NCI-H1417 treated with DMSO at 0.1 percent for 48 hours (cell line): ENCODE data around the gene PGAM2.

Experiments
- DNase-seq: peaks from one replicate; lab custom pipeline; 2025; lab: John Stamatoyannopoulos, UW

The PGAM2 gene

DNA sequence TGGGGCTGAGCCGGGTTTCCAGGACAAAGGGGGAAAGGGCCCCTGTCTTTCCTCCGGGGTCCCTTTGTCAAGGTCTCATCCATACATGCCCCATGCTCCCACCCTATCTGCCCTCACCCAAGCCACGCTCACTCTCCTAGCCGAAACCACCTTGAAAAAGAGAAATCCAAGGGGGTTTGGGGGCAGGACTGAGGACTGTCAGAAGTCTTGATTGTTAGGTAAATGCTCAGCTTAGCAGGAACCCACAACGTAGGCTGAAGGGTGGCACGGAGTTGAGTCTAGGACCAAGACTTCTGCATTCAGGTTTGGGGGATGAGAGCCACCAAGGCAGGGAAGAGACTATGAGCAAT is 719 bp upstream of the PGAM2 start:
- DNase-seq: no peak

DNA sequence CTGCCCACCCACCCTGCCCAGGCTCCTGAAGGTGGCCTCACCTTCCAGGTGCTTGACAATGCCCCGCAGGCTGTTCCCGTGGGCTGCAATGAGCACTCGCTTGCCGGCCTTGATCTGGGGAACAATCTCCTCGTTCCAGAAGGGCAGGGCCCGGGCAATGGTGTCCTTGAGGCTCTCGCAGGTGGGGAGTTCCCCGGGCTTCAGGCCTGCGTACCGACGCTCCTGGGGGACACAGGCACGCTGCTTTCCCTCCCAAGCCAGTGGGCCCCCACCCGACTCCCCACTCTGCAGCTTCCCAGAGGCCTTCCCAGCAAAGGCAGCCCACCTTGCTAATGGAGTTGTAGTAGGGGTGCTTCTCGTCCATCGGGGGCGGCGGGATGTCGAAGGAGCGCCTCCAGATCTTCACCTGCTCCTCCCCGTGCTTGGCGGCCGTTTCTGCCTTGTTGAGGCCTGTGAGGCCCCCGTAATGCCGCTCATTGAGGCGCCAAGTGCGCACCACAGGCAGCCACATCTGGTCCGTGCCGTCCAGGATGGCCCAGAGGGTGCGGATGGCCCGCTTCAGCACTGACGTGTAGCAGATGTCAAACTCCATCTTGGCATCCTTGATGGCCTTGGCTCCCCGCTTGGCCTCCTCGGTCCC is 456 bp downstream of the PGAM2 start:
- DNase-seq: no peak

DNA sequence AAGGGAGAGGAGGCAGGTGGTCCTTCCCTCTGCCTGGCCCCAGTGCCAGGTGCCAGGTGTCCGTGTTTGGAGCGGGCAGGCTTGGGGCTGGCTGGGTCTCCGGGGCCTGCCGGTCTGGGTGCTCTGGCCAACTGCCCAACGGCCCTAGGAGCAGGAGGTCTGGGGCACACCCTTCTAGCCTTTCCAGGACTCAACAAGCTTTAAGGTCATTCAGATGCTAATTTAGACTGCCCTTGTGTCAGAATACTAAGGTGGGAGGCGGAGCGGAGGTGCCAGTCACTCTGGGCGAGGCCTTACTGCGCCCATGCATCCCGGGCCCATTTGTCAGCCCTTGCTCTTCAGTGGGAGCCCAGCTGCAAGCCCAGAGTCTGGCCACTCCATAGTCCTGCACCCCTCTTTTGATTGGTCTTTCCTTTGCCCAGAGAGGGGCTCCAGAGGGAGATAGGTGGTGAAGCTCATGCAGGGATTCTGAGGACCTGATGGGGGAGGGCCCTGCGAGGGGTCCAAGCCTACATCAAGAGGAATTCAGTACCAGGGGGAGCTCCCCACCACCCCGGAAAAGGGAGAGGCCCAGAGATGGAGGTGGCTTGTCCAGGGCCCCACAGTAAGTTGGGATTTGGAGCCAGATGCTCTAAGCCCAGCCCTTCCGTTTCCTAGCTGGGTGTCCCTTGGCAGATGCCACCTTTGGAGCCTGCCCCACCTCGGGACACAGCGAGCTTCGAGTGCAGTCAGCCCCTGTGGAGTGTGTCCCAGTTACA is 1.3 kb downstream of the PGAM2 start:
- DNase-seq: no peak

DNA sequence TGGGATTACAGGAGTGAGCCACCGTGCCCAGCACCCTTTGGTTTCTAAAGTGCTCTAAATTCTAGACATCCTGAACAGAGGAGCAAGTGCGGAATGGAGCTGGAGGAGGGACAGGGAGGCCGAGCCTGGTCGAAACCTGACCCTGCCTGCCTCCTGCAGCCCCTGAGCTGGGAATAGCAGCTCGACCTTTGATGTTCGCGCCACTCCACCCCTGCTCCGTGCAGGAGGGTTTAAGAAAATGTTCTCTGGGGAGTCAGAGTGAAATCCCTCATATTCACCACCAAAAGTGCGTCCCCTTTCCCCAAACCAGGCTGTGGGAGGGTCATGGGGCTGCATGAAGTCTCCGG is 1.8 kb downstream of the PGAM2 start:
- DNase-seq: no peak

DNA sequence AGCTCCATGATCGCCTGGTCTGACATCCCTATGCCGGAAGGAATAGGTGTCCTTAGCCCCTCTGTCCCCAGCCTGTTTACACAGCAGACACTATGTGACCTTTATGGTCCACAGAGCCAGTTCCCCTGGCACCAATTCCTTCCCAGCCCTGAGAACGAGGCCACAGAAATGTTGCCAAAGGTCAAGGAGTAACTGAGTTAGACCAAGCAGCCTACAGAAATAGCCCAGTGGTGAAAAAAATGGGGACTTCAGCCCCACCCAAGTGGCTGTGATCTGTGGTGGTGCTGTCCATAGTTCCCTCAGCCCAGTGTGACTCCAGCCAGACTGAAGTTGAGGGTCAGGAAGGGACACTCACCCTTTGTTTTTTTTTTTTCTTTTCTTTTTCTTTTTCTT is 2.5 kb downstream of the PGAM2 start:
- DNase-seq: no peak

DNA sequence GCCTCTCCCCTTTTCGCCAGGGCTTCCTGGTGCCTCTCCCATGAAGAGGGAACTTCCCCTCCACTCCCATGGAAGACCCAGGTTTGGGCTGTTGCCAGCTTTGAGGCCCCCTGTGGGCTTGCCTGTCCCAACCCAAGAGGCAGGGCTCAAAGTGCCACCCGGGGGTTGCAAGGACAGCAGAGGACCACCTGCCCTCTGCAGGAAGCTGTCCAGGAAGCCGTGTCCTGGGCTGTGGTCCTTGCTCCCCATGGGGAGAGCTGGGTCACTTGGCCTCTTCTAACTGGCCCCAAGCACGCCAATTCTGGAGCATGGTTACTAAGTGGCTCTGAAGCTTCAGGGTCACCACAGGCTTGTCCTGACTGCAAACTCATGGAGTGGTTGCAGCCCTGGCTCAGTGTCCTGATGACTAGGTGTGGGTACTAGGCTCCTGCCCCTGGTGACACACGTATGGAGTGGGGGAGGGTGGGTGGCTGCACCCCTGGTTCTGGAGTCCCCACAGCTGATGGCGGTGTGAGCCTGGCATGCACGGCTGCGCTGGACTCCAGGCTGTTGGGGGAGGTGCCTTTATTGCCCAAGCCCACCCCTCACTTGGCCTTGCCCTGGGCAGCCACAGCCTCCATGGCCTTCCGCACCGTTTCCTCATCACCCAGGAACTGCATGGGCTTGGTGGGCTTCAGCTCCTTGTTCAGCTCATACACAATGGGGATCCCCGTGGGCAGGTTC is 3.0 kb downstream of the PGAM2 start:
- no peak for DNase-seq

DNA sequence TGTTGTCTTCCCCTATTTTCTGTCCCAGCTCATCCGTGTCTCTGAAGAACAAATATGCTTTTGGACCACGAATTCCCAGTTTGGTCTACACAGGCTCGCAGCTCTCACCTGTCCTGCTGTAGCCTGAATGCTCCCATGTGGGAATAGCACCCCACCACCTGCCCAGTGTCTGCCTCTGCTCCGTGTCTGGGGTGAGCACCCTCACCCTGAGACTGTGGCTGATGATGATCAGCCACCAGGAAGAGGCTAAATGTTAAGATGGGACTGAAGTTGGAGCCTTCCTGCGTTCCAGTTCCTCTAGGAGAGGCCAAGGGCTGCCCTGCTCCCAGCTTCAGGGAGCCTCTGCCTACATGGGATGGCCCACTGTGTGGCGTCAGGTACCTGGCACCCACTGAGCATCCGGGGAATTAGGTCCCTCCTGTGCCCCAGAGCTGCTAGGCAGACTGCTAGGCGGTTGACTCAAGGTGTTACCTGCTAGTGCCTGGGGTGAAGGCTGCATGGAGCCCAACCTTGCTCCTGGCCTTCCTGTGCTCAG is 3.7 kb downstream of the PGAM2 start:
- DNase-seq: no peak

DNA sequence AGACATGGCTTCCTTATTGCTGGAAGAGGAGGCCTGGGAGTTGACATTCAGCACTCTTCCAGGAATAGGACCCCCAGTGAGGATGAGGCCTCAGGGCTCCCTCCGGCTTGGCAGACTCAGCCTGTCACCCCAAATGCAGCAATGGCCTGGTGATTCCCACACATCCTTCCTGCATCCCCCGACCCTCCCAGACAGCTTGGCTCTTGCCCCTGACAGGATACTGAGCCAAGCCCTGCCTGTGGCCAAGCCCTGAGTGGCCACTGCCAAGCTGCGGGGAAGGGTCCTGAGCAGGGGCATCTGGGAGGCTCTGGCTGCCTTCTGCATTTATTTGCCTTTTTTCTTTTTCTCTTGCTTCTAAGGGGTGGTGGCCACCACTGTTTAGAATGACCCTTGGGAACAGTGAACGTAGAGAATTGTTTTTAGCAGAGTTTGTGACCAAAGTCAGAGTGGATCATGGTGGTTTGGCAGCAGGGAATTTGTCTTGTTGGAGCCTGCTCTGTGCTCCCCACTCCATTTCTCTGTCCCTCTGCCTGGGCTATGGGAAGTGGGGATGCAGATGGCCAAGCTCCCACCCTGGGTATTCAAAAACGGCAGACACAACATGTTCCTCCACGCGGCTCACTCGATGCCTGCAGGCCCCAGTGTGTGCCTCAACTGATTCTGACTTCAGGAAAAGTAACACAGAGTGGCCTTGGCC is 4.3 kb downstream of the PGAM2 start:
- no peak for DNase-seq

DNA sequence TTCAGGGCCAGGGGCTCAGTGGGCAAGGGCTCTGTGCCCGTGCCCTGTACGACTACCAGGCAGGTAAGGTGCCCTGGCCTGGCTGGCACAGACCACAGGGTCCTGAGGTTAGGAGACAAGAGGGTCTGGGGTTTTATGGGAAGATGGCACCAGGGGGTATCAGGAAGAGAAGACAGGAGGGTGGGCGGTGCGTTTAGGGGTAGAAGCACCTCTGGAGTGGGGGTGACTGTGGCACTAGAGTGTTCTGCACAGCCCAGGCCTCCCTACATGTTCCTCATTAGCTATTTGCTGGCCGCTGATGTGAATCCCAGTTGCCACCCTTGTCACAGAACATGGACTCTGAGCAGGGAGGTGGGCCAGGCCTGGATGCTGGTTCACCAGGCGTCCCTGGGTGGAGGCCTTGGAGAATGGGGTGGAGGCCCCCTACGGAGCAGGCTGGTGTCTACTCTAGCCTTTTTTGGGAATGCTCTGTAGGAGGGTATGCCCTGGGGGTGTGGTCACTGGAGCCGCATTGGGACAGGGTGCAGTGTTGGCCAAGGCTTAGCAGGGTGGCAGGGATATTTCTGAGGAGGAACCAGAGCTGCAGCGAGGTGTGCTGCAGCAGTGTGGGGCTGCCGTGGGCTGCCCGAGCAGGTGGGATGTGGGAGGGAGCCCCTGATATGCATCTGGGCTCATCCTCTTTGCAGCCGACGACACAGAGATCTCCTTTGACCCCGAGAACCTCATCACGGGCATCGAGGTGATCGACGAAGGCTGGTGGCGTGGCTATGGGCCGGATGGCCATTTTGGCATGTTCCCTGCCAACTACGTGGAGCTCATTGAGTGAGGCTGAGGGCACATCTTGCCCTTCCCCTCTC is 5.0 kb downstream of the PGAM2 start:
- DNase-seq: no peak

DNA sequence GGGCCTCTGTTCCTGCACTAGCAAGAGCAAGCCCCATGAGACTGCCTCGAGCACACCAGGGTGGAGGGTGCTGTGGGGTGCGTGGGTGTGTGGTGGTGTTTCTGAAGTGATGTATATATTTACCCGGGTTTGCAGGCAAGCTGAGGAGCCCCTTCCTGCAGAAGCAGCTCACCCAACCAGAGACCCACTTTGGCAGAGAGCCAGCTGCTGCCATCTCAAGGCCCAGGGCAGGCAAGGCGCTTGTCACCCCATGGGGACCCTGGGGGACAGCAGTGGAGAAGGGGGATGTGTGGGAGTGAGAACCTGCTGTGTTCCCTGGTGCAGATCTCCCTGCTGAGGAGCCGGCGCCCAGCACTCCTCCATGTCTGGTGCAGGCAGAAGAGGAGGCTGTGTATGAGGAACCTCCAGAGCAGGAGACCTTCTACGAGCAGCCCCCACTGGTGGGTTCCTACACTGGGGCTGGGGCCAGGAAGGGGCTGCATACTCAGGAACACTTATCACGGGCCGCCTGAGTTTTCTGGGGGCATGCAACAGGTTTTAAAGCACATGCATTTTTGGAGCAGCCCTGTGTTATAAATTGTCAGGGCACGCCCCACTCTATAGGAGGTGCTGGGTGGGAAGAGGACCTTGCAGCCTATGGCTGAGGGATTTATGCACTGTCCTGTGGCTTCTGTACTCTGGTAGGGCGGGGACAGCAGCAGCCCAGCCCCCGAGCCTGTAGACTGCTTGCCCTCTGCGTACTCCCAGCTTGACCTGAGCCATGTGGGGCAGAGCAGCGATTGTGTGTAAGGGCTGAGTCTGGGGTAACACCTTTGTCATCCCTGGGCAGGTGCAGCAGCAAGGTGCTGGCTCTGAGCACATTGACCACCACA is 5.9 kb downstream of the PGAM2 start:
- DNase-seq: no peak

DNA sequence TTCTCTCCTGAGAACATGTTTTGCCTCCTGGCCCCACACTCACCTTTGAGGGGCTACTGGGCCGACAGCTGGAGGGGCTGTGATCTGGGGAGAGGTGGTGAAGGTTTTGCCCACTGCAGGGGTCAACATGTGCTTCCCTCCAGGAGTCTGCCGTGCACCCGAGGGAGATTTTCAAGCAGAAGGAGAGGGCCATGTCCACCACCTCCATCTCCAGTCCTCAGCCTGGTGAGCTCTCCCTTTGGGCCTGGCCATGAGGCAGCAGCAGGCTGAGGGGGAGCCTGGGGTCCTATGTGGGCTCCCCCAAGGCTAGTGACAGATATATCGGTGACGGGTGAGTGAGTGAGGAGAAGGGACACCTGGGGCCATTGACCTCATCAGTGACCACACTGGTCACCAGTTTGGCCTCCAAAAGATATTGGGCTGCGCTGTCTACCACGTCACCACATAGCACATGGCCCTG is 6.6 kb downstream of the PGAM2 start:
- no peak for DNase-seq

DNA sequence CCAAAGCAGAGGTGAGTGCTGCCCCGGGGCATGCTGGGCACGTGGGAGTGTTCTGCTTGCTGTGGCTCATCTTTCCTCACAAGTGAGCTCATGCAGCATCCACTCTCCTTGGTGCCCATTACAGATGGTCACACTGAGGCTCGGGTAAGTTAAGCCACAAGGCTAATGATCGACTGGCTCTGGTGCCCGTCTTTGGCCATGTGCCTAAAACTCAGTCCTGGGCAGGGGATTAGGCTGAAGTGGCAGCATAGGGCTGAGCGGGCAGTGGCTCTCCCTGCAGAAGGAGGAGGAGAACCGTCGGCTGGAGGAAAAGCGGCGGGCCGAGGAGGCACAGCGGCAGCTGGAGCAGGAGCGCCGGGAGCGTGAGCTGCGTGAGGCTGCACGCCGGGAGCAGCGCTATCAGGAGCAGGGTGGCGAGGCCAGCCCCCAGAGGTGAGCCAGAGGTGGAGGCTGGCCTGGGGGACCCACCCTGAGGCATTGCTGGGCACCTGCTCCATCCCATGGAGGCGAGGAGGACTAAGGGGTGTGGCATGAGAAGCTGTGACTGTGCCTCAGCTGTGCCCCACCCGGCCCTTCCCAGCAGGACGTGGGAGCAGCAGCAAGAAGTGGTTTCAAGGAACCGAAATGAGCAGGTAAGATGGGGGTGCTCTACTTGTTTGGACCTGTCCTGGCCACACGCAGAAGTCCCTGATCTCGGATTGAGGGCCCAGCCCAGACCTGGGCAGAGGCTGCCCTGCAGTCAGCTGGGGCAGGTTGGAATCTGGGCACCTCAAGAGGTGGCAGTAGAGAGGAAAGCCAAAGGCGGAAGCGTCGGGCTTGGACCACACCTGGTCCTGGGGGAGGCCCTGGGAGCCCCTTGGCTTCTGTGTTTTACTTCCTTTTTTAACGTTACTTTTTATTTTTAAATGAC is 7.3 kb downstream of the PGAM2 start:
- no peak for DNase-seq

DNA sequence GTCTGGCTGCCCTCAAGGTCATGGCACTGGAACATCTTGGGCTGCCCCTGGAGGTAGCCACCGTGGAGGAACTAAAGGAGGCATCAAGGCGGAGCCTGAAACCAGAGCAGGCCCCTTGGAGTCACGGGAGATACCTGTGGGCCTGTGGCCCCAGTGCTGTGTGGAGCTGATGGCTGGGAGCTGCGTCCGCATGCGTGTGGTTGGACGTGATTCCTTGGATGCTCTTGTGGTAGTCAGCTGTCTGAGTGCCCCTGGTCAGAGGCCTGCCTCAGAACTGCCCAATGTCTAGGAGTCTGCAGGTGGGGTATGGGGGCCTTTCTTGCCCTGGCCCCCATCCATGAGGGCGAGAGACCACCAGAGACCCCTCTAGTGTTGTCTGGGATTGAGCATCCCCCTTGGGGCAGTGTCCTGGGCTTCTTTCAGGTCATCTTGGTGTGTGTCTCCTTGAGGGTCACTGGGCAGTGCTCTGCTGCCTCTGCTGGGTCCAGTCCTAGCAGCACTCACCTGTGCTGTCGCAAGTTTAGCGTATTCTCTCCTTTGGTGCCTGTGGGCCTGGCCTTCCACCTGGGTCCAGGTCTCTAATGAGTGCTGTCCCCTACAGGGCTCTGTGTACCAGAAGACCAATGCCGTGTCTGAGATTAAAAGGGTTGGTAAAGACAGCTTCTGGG is 8.1 kb downstream of the PGAM2 start:
- no peak for DNase-seq

DNA sequence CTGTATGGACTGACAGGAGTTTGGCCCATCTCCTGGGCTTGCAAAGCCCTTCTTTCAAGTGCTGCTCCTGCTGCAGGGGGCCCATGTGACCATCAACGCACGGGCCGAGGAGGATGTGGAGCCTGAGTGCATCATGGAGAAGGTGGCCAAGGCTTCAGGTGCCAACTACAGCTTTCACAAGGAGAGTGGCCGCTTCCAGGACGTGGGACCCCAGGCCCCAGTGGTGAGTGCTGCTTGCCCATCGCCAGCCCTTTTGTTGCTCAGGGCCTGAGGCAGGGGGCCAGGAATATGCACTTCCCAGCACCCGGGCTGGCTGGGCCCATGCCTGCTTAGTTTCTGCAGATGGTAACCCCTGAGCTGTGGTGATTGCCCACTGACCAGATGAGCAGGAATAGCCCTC is 8.7 kb downstream of the PGAM2 start:
- no peak for DNase-seq

DNA sequence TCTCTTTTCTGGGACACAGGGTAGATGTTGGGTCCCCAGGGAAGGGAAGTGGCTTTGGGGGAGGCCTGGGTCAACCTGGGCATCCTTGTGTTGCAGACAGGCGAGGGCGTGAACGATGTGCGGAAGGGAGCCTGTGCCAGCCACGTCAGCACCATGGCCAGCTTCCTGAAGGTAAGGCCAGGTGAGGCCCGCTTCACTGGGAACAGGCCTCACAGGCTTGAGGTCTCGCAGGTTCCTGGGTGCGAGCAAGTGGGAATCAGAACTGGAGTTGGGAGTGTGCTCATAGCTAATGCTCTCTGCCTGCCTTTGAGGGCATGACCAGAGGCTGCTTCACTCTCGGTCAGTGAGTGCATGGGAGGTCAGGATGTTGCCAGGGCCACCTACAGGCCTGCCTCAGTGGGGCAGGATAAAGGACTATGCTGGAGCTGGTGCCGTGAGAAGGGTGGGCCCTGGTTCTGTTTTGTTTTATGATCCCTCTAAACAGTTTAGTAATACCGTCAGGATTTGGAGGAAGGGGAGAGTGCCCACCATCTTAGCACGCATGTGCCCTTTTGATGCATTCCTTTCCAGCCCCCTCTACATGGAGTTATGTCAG is 12.5 kb downstream of the PGAM2 start:
- no peak for DNase-seq

DNA sequence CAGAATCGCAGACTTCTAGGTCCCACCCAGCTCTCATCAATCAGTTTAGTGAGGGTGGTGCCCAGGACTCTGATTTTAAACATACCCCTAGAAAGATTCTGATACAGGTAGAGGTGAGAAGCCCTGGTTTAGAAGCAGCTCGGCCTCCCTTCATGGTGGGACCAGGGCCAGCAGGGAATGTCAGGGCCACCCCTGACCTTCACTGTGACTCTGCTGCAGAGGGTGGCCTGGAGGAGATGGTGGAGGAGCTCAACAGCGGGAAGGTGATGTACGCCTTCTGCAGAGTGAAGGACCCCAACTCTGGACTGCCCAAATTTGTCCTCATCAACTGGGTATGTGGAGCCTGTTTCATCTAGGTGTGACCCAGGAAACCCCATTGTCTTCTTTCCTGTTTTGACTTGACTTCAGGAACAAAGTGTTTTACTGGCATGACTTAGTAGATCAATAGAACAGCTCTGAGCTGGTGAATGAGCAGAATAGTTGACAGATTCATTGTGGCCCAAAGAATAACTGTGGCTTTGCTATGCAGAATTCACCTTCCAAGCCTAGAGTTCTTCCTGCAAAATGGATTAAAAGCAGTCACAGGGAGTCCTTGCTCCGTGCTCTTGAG is 13.7 kb downstream of the PGAM2 start:
- no peak for DNase-seq

DNA sequence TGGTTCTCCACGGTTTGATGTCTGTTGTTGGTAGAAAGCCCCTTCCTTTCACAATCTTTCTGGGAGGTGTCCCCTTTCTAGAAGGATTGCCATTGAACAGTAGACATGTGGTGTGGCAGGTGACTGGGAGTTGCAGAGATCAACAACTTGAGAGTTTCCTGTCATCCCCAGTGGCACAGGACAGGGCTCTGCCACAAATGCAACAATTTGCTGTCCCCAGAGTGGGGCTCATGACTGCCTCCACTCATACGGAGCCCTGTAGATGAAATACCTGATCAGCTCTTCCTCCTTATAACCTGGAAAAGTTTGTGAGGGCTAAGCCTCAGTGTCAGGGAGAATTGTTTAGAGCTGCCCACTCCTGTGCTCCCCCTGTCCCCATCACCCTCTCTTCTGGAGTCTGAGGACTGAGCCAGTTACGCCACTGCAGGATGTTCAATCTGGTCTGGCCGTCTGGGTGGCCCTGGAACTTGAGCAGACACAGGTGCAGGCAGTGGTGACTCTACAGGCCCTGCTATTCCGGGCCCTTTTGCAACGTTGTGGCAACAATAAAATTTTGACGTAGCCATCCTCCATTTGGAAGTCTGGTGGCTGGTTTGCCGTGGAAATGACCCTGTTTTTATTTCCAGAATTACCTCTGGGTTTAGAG is 14.3 kb downstream of the PGAM2 start:
- no peak for DNase-seq
